Caki2 (cell line): ENCODE data around the gene PSD. TPM values are rescaled to one million over a fixed set of nuclear protein-coding genes. Genes with fewer than 3 reads are reported as not detected.
A peak's percentile ranks its signal among the peaks of the same experiment; 100 is the strongest.

Source experiments
- DNase-seq: peaks from one replicate; pipeline ENCODE4 v3.0.0-alpha.2; 2015; ENCODE audit warnings: low read depth
- in situ Hi-C: cut with HindIII; loops from 2 replicates; pipeline ENCODE4 v1.10.0; 2016; ENCODE audit warnings: low sequenced_read_pairs, low pct_unique_long_range_greater_than_20kb, mixed read lengths
- total RNA-seq: library from RNA; depleted of rRNA; stranded (reverse); fragments of >200 nt; shearing (Covaris generic); gene quantifications from 2 replicates; pipeline ENCODE4 v1.2.3, GENCODE V29; 2014; ENCODE audit warnings: low replicate concordance

PSD gene
- total RNA-seq, 1 experiment from 2014 or later = 0.78 TPM

DNA sequence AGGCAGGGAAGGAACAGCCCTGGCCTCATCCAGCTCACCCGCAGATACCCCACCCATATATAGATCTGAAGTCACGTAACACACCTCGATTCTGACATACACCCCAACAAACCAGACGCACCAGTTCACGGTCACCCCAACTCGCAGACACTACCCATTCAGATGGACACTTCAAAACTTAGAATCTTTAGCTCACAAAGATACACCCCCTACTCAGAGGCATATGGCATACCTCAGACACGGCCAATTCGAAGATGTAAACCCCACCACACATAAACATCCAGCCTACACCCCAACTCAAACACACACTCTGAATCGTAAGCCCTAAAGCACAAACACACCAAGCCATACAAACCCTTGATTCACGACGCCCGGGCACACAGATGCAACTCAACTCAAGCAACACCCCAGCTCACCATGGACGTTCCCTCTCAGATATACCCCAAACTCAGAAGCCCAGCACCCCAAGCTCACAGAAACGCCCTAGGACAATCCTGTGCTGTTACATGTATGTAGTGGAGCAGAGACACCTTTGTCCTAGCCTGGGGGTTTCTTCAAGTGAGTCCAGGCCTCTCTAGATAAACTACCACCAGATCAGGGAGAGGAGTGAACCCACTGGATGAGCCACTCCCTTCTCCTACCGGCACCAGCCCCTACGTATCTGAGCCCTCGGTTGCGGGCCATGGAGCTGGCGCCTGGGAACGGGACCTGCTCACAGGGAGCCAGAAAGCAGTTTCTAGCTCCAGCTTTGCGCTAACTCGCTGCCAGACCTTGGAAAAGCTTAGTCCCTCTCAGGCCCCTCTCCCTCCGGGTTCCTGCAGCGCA is 8.8 kb downstream of the PSD start:
- in situ Hi-C loops = no loop called here

DNA sequence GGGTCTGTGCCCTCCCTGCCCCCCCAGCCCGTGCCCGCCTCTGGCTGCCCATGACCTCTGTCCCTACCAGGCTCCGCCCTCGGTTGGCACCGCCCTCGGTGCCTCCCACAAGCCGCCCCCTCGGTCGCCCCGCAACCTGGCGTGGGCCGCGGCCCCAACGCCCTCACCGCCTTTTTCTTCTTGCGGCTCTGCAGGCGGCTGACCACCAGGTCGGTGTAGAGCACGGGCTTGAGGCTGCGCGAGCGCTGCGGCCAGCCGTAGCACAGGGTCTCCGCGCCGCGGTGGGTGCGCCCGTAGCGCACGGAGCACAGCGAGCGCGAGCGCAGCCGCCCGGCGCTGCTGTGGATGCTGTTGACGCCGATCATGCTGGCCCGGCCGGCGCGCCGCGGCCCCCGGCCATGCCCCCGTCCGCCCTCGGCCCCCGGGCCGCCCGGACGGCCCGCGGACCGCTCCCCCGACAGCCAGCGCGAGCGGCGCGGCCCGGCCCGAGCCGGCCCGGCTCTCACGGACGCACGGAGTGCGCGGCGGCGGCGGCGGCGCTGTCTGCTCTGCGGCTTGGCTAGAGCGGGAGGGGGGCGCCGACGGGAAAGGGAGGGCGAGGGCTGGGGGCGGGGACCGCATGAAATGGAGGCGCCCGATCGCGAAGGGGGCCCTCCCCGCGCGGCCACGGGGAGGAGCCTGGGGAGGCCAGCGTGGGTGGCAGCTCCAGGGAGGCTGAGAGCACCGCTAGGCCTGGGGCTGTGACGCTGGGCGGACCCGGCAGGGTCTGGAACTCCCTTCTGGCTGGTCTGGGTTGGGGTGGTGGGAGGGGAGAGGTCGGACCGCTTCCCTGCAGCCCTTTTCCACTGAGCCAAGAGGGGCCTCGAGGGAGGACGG is 9.6 kb downstream of the PSD start:
- in situ Hi-C loops = no loop called here

More for the DNA sequence above, 8.8 kb downstream of the PSD start:
- no peak for DNase-seq

GRCh38 chr10:102408131-102408727 is 10.4 kb downstream of the PSD start:
- in situ Hi-C loops = no loop called here
- DNase-seq = no peak

More for the DNA sequence above, 9.6 kb downstream of the PSD start:
- DNase-seq = peak; percentile 21

- in situ Hi-C loops = no loop called here
- no peak for DNase-seq
Measured at GRCh38 chr10:102407425-102408130, 11.0 kb downstream of the PSD start.

DNA sequence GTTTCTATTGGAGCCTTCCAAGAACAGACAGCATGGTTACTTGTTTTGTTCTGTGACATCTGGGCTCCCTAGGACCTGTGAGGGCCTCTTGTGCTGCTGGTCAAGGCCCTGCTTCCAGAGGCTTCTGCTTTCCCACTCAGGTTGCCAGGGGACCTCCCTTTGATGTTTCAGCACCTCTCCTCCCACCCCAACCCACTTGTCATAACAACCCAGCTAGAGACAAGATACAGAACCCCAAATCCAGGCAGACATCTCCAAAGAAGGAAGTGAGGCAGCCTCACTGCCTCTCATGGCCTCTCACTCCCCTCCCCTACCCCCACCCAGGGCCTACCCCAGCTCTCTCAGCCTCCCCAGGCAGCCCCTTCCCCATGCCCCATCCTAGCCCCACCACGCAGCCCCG is 11.8 kb downstream of the PSD start:
- no peak for DNase-seq
- in situ Hi-C loops = no loop called here

- DNase-seq = no peak
- in situ Hi-C loops = no loop called here
Measured at GRCh38 chr10:102405632-102406031, 13.0 kb downstream of the PSD start.

DNA sequence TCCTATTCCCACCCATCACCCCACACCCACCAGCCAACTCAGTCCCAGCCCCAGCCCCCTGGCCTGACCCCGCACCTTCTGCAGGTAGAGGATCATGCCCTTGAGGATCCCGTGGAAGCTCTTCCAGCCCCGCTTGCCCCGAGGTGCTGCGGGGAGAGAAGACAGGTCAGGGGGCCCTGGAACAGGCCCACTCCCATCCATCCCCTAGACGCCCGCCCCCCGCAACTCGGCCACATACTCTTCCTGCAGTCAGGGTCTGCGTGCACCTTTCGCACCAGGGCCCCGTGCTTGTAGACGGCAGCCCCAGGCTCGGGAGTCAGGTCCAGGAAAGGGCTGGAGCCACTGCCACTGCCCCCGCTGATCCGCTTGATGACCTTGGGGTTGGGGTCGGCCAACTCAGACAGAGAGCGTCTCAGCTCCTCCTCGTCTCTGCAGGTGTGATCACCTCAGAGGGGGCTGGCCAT is 13.4 kb downstream of the PSD start:
- in situ Hi-C loops = no loop called here

DNA sequence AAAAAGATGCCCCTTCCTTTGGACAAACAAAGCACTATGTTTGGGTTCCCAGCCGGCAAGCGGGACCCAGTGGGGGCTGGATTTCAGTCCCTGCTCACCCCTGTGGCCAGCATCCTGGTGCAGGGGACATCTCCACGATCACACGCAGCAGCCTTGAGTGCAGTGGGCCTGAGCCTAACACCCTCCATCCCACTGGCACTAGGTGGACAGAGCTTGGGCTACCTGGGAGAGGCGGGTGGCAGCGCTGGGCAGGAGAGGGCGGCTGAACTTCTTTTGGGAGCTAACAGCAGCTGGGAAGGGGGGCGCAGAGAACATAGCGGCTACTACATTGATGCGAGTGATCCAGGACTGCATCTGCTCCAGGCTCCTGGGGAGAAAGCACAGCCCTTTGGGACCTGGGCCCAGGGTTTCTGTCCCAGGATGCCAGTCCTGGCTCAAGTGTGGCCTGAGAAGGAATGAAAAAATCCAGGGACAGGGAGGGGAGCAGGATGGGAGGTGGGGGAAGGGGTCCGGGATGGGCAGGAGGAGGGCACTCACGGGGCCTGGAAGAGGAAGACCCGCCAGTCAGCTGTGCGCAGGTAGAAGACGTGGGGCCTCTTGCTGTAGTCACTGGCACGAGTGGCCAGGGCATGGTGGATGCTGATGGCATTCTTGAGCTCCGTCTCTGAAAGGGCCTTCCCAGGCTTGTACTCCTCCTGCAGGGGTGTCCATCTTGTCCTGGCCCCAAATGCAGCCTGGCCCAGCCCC is 14.1 kb downstream of the PSD start:
- in situ Hi-C loops = no loop called here
- no peak for DNase-seq

More for the DNA sequence above, 13.4 kb downstream of the PSD start:
- DNase-seq = no peak

DNA sequence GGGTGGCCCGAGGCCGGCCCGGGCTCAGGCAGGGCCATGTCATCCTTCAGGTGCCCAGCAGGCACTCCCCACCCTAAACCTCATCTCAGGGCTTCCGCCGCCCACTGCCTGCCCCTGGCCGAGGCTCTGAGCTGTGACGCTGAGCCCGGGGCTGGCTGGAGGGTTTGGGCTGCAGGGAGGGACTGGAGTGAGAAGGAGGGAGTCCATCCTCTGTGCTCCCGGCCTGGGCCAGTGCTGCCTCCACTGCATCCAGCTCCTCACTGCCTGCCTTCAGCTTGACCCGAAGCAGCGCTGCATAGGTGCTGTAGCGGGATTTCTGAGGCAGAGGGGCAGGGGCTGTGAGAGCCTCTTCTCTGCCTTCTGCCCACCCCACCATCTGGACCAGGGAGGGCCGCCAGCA is 15.5 kb downstream of the PSD start:
- in situ Hi-C loops = no loop called here

GRCh38 chr10:102402512-102402896 is 16.1 kb downstream of the PSD start:
- in situ Hi-C loops = no loop called here
- DNase-seq = no peak

More for the DNA sequence above, 15.5 kb downstream of the PSD start:
- no peak for DNase-seq

DNA sequence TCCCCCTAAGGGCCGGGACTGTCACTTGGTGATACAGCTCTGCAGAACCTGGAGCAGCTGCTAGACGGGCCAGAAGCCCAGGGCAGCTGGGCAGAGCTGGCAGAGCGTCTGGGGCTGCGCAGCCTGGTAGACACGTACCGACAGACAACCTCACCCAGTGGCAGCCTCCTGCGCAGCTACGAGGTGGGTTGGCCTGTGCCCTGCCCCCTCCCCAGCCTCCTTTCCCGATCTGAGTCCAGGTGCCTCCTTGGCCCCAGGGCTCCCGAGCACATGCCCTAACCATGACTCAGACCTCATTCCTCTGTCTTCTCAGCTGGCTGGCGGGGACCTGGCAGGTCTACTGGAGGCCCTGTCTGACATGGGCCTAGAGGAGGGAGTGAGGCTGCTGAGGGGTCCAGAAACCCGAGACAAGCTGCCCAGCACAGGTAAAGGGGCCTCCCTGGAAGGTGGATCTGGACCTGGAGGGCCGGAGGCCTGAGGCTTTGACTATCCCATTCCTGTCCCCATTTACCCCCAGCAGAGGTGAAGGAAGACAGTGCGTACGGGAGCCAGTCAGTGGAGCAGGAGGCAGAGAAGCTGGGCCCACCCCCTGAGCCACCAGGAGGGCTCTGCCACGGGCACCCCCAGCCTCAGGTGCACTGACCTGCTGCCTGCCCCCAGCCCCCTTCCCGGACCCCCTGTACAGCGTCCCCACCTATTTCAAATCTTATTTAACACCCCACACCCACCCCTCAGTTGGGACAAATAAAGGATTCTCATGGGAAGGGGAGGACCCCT is 16.7 kb downstream of the PSD start:
- DNase-seq = peak; percentile 53
- in situ Hi-C loops = no loop called here

DNA sequence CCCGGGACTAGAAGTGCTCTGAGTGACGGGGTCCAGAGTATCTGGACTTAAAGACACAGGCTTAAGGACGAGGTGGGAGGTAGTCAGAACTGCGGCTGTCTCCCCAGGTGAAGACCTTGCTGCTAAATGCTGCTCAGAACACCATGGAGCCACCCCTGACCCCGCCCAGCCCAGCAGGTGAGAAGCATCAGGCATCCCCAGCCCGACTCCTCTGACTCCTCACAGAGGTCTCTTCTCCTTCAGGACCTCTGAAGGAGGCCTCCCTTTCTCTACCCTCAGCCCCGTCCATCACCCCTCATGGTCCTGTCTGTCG is 17.3 kb downstream of the PSD start:
- DNase-seq = no peak
- in situ Hi-C loops = no loop called here

- DNase-seq = no peak
- in situ Hi-C loops = no loop called here
Measured at GRCh38 chr10:102400598-102401341, 17.8 kb downstream of the PSD start.

GRCh38 chr10:102400076-102400475 is 18.5 kb downstream of the PSD start:
- in situ Hi-C loops = no loop called here
- no peak for DNase-seq

- in situ Hi-C loops = no loop called here
- DNase-seq = peak; percentile 79
Measured at GRCh38 chr10:102399217-102400021, 19.2 kb downstream of the PSD start.
